Thyroid gland (tissue), 4 donors: ENCODE measurements around the gene DOCK1. TPM values are rescaled to one million over a fixed set of nuclear protein-coding genes. Genes with fewer than 3 reads are reported as not detected.

Experiments
- DNase-seq, 2 donors: peaks; one replicate each; pipeline ENCODE4 v3.0.0-alpha.2; 2019
- H3K27ac ChIP-seq, 3 donors: fragments of 200-600 bp; sonication (generic); 1 replicate in 2 of 3; 2 replicates in 1 of 3; pipeline ENCODE4 v1.5.1; 2016 to 2019; ENCODE audit warnings: mild to moderate bottlenecking in 1 of 3, moderate library complexity in 1 of 3
- H3K27me3 ChIP-seq: fragments of 200-600 bp; sonication (generic); one replicate; pipeline ENCODE4 v1.5.1; 2019
- H3K36me3 ChIP-seq, 2 donors: fragments of 200-600 bp; sonication (generic); one replicate each; pipeline ENCODE4 v1.5.1; 2016 to 2019
- H3K4me1 ChIP-seq, 2 donors: fragments of 200-600 bp; sonication (generic); one replicate each; pipeline ENCODE4 v1.5.1; 2017 to 2019
- H3K4me3 ChIP-seq, 3 donors: fragments of 200-600 bp; sonication (generic); replicated peaks in 1 of 3; 1 replicate in 2 of 3; 2 replicates in 1 of 3; pipeline ENCODE4 v1.5.1; 2016; ENCODE audit warnings: mild to moderate bottlenecking in 1 of 3
- H3K9me3 ChIP-seq: fragments of 200-600 bp; sonication (generic); one replicate; pipeline ENCODE4 v1.5.1; 2017
- POLR2A ChIP-seq, 2 donors: fragments of 450-650 bp; IDR thresholded peaks; one replicate each; pipeline ENCODE4 v1.6.1; 2017; ENCODE audit warnings: antibody characterized with exemption in 2 of 2, mild to moderate bottlenecking in 2 of 2, moderate library complexity in 1 of 2
- whole genome bisulfite sequencing, 2 donors: methylation state at CpG; one replicate each; pipeline ENCODE4 v1.1.5; 2017; 5-methylcytosine and 5-hydroxymethylcytosine counted together
- intact Hi-C: fragments of 100-400 bp; cut with DNase I; formaldehyde crosslinking; loops from one replicate; pipeline ENCODE4 v1.15.1; 2023
- total RNA-seq, 4 donors: library from RNA; depleted of rRNA; stranded (reverse); fragments of >200 nt; gene quantifications; one replicate each; pipeline ENCODE4 v1.2.3, GENCODE V29; 2016
- TF ChIP-seq, protein P1 (sequence below), 6 experiments: fragments of 200-600 bp in 3 of 6; fragments of 450-650 bp in 3 of 6; sonication (generic) in 3 of 6; IDR thresholded peaks; one replicate each; pipeline ENCODE4 v1.5.1; 2016 to 2019; ENCODE audit warnings: antibody characterized with exemption in 6 of 6, mild to moderate bottlenecking in 2 of 6, inconsistent platforms in 1 of 6, moderate library complexity in 1 of 6

Gene DOCK1
- total RNA-seq, 4 donors from 2014 or later: 89.7 to 217 (median 112) TPM

DNA sequence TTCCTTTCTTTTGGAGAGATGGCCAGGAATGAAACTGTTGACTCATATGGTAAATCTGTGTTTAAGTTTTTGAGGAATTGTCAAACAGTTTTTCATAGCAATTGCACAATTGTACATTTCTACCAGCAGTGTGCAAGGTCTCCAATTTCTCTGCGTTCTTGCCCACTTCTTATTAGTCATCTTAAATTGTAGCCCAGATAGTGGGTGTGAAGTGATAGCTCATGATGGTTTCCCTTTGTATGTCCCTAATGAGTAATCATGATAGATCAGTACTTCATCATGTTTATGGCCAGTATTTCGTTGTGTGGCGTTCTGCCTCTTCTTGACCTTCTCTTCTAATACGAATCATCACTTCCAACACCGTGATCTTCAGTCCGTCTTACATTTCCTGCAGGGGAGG lies 136.3 kb downstream of the DOCK1 start:
- Histone ChIP-seq H3K36me3 (peaks cover 19 to 36% of the 10 kb centered on the region in 2 donors), H3K4me1 (no peaks in the 10 kb centered on the region), H3K9me3 (no peaks in the 10 kb centered on the region), H3K4me3 (no peak overlapping the region), H3K27ac (no peak overlapping the region), H3K27me3 (no peaks in the 10 kb centered on the region)
- intact Hi-C loops: no loop called here
- no peak for DNase-seq
- no peak for TF ChIP-seq POLR2A (IDR thresholded peaks at IDR 0.05)
- TF ChIP-seq, protein P1, sequence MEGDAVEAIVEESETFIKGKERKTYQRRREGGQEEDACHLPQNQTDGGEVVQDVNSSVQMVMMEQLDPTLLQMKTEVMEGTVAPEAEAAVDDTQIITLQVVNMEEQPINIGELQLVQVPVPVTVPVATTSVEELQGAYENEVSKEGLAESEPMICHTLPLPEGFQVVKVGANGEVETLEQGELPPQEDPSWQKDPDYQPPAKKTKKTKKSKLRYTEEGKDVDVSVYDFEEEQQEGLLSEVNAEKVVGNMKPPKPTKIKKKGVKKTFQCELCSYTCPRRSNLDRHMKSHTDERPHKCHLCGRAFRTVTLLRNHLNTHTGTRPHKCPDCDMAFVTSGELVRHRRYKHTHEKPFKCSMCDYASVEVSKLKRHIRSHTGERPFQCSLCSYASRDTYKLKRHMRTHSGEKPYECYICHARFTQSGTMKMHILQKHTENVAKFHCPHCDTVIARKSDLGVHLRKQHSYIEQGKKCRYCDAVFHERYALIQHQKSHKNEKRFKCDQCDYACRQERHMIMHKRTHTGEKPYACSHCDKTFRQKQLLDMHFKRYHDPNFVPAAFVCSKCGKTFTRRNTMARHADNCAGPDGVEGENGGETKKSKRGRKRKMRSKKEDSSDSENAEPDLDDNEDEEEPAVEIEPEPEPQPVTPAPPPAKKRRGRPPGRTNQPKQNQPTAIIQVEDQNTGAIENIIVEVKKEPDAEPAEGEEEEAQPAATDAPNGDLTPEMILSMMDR (IDR thresholded peaks at IDR 0.05): no peak
- WGBS, 2 donors: 85 to 86% methylated on average over 6 of the region's 6 CpGs

DNA sequence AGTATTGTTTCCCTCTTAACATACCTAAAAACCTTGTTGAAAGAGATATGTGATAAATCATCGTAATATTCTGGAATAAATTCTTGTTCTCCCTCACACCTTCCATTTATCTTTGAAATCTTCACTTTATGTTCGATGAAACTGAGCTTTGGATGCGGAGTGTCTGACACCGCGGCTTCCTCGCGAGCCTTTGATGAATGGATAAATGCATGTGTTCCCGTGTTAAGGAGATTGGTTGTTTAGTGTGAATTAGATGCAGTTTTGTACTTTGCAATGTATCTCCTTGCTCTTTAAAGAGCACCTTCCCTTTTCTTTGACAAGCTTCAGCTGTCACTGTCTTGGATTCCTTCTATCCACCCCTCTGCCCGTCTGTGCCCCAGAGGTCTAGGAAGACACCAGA lies 138.1 kb downstream of the DOCK1 start:
- intact Hi-C loops: no loop called here
- WGBS, 2 donors: 96 to 97% methylated on average over 9 of the region's 9 CpGs
- no peaks in the 10 kb centered on the region for H3K27me3 ChIP-seq
- no peaks in the 10 kb centered on the region for H3K9me3 ChIP-seq
- DNase-seq: no peak
- no peak overlapping the region for H3K4me3 ChIP-seq
- TF ChIP-seq, protein P1 (IDR thresholded peaks at IDR 0.05): no peak
- no peak for TF ChIP-seq POLR2A (IDR thresholded peaks at IDR 0.05)
- H3K27ac ChIP-seq: no peak overlapping the region
- H3K36me3 ChIP-seq: peaks cover 17 to 29% of the 10 kb centered on the region in 2 donors
- H3K4me1 ChIP-seq: no peaks in the 10 kb centered on the region

DNA sequence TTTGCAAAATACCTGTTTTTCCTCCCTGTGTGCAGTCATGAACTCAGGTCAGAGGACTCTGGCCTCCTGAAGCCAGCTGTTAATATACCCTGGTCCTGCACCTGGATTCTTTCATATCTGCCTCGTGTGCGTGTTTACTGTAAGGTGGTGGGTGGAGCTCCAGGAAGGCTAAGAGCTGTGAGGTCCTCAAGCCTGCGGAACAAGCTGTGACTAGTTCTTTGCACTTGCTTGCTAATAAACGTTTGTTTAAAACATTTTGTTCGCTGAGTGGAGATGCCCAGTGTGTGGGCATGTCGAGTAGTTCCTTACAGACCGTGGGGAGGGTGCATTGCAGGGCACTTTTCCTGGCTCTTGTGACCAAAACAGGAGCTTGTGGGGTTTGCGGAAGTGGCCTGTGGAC lies 139.0 kb downstream of the DOCK1 start:
- Histone ChIP-seq H3K27me3 (no peaks in the 10 kb centered on the region), H3K27ac (no peak overlapping the region), H3K4me1 (no peaks in the 10 kb centered on the region), H3K36me3 (peaks cover 13 to 20% of the 10 kb centered on the region in 2 donors), H3K9me3 (no peaks in the 10 kb centered on the region), H3K4me3 (no peak overlapping the region)
- TF ChIP-seq, protein P1 (IDR thresholded peaks at IDR 0.05): no peak
- no peak for TF ChIP-seq POLR2A (IDR thresholded peaks at IDR 0.05)
- intact Hi-C loops: no loop called here
- WGBS, 2 donors: 61 to 64% methylated on average over 8 of the region's 8 CpGs
- peak; percentile 40 to 61 for DNase-seq

DNA sequence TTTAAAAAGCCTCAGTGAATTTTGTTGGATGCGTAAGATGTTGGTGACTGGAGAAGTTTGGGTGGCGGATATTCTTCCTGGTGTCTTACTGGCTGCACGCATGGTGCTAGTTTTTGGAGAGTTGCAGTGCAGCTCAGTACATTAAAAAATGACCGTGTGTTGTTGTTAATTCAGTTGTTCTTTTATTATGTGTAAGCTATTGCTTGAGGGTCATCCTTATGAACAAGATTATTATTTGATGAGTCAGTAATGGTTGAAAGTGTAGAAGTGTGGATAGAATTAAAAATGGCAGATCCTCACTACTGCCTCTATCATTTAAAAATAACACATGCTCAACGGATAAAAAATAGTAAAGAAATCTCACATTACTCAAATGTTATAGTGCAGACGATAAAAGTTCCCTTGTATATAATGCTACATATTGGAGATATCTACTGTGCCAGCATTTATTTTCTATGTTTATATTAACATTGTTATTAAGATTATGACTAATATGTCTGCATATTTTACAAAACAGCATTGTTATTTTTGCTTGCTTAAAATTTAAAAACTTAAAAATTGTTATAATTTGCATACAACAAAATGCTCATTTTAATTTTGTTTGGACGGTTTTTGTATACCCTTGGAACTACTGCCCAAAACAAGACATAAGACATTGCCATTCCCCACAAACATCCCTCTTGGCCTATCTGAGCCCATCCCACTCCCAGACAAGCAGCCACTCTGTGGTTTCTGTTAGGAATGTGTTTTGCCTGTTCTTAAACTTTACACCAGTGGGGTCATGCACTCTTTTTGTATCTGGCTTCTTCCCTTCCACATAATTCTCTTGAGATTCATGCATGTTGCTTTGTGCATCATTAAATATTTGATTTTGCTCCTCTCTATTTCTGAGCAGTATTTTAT lies 142.0 kb downstream of the DOCK1 start:
- no peaks in the 10 kb centered on the region for H3K9me3 ChIP-seq
- intact Hi-C loops: no loop called here
- no peaks in the 10 kb centered on the region for H3K27me3 ChIP-seq
- no peak overlapping the region for H3K27ac ChIP-seq
- no peak for TF ChIP-seq POLR2A (IDR thresholded peaks at IDR 0.05)
- TF ChIP-seq, protein P1 (IDR thresholded peaks at IDR 0.05): no peak
- WGBS, 2 donors: 91 to 95% methylated on average over 7 of the region's 7 CpGs
- peaks cover 8 to 16% of the 10 kb centered on the region in 2 donors for H3K36me3 ChIP-seq
- H3K4me1 ChIP-seq: no peaks in the 10 kb centered on the region
- H3K4me3 ChIP-seq: no peak overlapping the region
- DNase-seq: no peak

DNA sequence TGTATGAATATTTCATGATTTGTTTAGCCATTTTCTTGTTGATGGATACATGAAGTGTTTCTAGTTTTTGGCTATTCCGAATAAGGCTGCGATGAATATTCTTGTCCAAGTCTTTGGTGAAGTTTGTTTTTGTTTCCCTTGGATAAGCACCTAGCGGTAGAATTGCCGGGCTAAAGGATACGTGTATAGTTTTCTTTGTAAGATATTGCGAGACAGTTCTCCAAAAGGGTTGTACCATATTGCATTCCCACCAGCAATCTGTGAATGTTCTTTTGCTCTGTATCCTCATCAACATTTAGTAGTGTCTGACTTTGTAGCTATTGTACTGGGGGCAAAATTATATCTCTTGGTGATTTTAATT lies 142.6 kb downstream of the DOCK1 start:
- Histone ChIP-seq H3K9me3 (no peaks in the 10 kb centered on the region), H3K27me3 (no peaks in the 10 kb centered on the region), H3K4me3 (no peak overlapping the region), H3K4me1 (no peaks in the 10 kb centered on the region), H3K27ac (no peak overlapping the region), H3K36me3 (peaks cover 10 to 12% of the 10 kb centered on the region in 2 donors)
- no peak for DNase-seq
- intact Hi-C loops: no loop called here
- 62 to 73% methylated on average over 6 of the region's 6 CpGs for WGBS, 2 donors
- TF ChIP-seq POLR2A (IDR thresholded peaks at IDR 0.05): no peak
- TF ChIP-seq, protein P1 (IDR thresholded peaks at IDR 0.05): no peak
